Measurements from ENCODE around the gene LRMDA. TPM values are rescaled to one million over a fixed set of nuclear protein-coding genes. Genes with fewer than 3 reads are reported as not detected.

The LRMDA gene
- total RNA-seq, 3 donors from 2014 or later = 8.3 to 17.1 (median 11.1) TPM

- no peaks in the 10 kb centered on the region for H3K27me3 ChIP-seq
- no peaks in the 10 kb centered on the region for H3K36me3 ChIP-seq
- intact Hi-C loops (cut with DNase I; ENCODE audit: low total_unique reads) = no loop called here
- no peak overlapping the region for H3K27ac ChIP-seq
- TF ChIP-seq, protein P1, sequence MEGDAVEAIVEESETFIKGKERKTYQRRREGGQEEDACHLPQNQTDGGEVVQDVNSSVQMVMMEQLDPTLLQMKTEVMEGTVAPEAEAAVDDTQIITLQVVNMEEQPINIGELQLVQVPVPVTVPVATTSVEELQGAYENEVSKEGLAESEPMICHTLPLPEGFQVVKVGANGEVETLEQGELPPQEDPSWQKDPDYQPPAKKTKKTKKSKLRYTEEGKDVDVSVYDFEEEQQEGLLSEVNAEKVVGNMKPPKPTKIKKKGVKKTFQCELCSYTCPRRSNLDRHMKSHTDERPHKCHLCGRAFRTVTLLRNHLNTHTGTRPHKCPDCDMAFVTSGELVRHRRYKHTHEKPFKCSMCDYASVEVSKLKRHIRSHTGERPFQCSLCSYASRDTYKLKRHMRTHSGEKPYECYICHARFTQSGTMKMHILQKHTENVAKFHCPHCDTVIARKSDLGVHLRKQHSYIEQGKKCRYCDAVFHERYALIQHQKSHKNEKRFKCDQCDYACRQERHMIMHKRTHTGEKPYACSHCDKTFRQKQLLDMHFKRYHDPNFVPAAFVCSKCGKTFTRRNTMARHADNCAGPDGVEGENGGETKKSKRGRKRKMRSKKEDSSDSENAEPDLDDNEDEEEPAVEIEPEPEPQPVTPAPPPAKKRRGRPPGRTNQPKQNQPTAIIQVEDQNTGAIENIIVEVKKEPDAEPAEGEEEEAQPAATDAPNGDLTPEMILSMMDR (IDR thresholded peaks at IDR 0.05) = no peak
- TF ChIP-seq POLR2AphosphoS5 (IDR thresholded peaks at IDR 0.05) (no peak), POLR2A (IDR thresholded peaks at IDR 0.05) (no peak)
- peaks cover 0 to 14% of the 10 kb centered on the region in 2 donors for H3K9me3 ChIP-seq
- H3K4me3 ChIP-seq = no peak overlapping the region
- no peak for DNase-seq (ENCODE audit: low spot score in 2 of 2)
- H3K4me1 ChIP-seq = no peaks in the 10 kb centered on the region
These were observed 826.4 kb downstream of the LRMDA start for GRCh38 chr10:76257816-76258215.

DNA sequence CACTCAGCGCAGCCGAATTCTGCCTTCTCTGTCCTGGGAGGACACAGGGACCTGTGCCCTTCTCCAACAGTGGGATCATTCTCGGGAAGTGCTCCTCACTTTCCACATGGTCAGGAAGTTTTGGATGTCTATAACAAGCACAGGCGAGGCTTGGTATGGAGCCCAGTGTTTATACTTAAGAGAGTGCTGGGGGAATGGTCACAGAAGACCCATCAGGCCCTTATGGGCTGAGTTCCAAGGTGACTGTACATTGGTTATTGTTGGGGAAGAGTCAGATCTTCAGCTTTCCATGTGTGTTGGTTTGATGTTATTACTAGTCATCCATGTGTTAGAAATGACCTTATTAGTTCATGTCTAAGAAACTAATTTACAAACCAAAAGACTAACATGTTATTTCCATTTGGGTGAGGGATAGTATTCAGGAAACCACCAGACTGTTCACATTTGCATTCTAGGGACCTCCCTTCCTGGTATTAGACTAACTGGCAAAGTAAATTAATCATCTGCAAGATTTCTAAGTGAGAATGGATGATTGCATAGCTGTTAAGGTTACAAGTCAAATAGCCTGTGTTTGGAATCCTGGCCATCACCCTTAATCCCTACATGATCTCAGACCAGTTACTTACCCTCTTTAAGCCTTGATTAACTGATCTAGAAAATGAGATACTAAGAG is 834.2 kb downstream of the LRMDA start:
- TF ChIP-seq POLR2AphosphoS5 (IDR thresholded peaks at IDR 0.05) (no peak), POLR2A (IDR thresholded peaks at IDR 0.05) (no peak)
- TF ChIP-seq, protein P1 (IDR thresholded peaks at IDR 0.05) = no peak
- H3K9me3 ChIP-seq = peaks cover 0 to 2% of the 10 kb centered on the region in 2 donors
- intact Hi-C loops (cut with DNase I; ENCODE audit: low total_unique reads) = no loop called here

DNA sequence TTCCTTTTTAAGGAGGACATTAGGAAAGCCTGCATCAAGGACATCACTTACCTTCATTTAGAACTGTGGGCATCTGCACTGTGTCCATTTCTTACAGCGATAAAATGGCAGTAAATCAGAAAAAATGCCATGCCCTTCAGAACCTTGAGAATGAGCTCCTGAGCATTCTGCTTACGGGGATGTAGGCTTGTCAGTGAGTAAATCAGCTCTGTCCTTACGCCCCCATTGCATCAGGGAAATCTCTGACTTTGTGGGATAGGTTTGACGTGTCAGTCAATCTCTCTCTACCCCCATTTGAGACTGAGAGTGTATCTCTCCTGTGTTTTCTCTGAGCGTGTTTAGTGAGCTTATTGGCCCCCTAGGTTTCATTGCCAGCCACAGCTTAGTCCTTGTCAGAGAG is 837.1 kb downstream of the LRMDA start:
- intact Hi-C loops (cut with DNase I; ENCODE audit: low total_unique reads) = no loop called here
- Histone ChIP-seq H3K4me3 (no peak overlapping the region), H3K4me1 (no peaks in the 10 kb centered on the region), H3K27me3 (no peaks in the 10 kb centered on the region), H3K36me3 (no peaks in the 10 kb centered on the region), H3K27ac (no peak overlapping the region), H3K9me3 (peaks cover 0 to 7% of the 10 kb centered on the region in 2 donors)
- DNase-seq (ENCODE audit: low spot score in 2 of 2) = no peak
- TF ChIP-seq, protein P1 (IDR thresholded peaks at IDR 0.05) = no peak
- TF ChIP-seq POLR2AphosphoS5 (IDR thresholded peaks at IDR 0.05) = no peak
- TF ChIP-seq POLR2A (IDR thresholded peaks at IDR 0.05) = no peak

More for the DNA sequence above, 834.2 kb downstream of the LRMDA start:
- Histone ChIP-seq H3K36me3 (no peaks in the 10 kb centered on the region), H3K27me3 (no peaks in the 10 kb centered on the region), H3K27ac (no peak overlapping the region), H3K4me3 (no peak overlapping the region), H3K4me1 (no peaks in the 10 kb centered on the region)
- DNase-seq (ENCODE audit: low spot score in 2 of 2) = no peak

GRCh38 chr10:76268954-76269353 is 837.5 kb downstream of the LRMDA start:
- intact Hi-C loops (cut with DNase I; ENCODE audit: low total_unique reads) = no loop called here

DNA sequence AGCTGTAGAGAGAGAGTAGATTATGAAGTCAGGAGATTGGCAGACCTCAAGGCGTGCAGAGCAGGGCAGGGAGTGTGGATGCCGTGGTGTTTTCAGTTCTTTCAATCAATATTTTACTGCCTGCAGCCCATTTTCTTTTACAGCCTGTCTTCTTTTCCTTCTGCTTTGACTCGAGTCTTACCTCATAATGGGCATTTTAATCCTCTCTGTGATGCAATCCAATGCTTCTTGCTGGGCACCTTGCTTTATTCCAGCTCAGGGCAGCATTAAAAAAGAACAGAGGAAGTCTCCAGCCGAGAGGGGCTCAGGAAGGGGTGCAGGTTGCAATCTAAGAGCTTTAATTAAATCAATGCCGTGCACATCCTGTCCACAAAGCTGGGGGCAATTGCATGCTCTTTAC is 839.0 kb downstream of the LRMDA start:
- TF ChIP-seq POLR2A (IDR thresholded peaks at IDR 0.05) = no peak
- TF ChIP-seq POLR2AphosphoS5 (IDR thresholded peaks at IDR 0.05) = no peak
- TF ChIP-seq, protein P1 (IDR thresholded peaks at IDR 0.05) = no peak
- no peak overlapping the region for H3K4me3 ChIP-seq

More at GRCh38 chr10:76268954-76269353, 837.5 kb downstream of the LRMDA start:
- no peak for DNase-seq (ENCODE audit: low spot score in 2 of 2)
- H3K4me3 ChIP-seq = no peak overlapping the region
- TF ChIP-seq POLR2AphosphoS5 (IDR thresholded peaks at IDR 0.05) (no peak), POLR2A (IDR thresholded peaks at IDR 0.05) (no peak)
- TF ChIP-seq, protein P1 (IDR thresholded peaks at IDR 0.05) = no peak
- no peaks in the 10 kb centered on the region for H3K27me3 ChIP-seq
- peaks cover 0 to 12% of the 10 kb centered on the region in 2 donors for H3K9me3 ChIP-seq
- no peaks in the 10 kb centered on the region for H3K36me3 ChIP-seq
- H3K4me1 ChIP-seq = no peaks in the 10 kb centered on the region
- H3K27ac ChIP-seq = no peak overlapping the region

More for the DNA sequence above, 839.0 kb downstream of the LRMDA start:
- Histone ChIP-seq H3K36me3 (no peaks in the 10 kb centered on the region), H3K27me3 (no peaks in the 10 kb centered on the region), H3K9me3 (peaks cover 0 to 27% of the 10 kb centered on the region in 2 donors), H3K27ac (no peak overlapping the region), H3K4me1 (no peaks in the 10 kb centered on the region)
- intact Hi-C loops (cut with DNase I; ENCODE audit: low total_unique reads) = no loop called here
- DNase-seq (ENCODE audit: low spot score in 2 of 2) = no peak
